Measurements from ENCODE around the gene HIPK4. TPM values are rescaled to one million over a fixed set of nuclear protein-coding genes. Genes with fewer than 3 reads are reported as not detected.

Gene HIPK4
- total and polyA plus RNA-seq, 9 of the 15 experiments (the other 6 are each of a cell fraction or from before 2014, with no cell fraction given): 0.06 to 0.09 TPM; not detected in 7

- TF ChIP-seq ZNF507 (tag; conservative IDR thresholded peaks at IDR 0.05) (no peak), ZFP30 (CRISPR knock-in tag; IDR thresholded peaks at IDR 0.05; ENCODE audit: borderline replicate concordance) (no peak), HDGF (IDR thresholded peaks at IDR 0.05) (no peak), HDAC6 (IDR thresholded peaks at IDR 0.05; ENCODE audit: low read depth, low read length) (no peak), SMAD1 (IDR thresholded peaks at IDR 0.05; ENCODE audit: low read depth, low read length, partially characterized antibody) (peak; percentile 78), PRPF4 (IDR thresholded peaks at IDR 0.05; ENCODE audit: insufficient read depth, low read depth, low read length, poor library complexity, severe bottlenecking) (no peak), KLF13 (tag; IDR thresholded peaks at IDR 0.05; ENCODE audit: borderline replicate concordance, low read depth) (peak; percentile 90), ZNF609 (CRISPR knock-in tag; IDR thresholded peaks at IDR 0.05; ENCODE audit: borderline replicate concordance) (no peak), RBFOX2 (IDR thresholded peaks at IDR 0.05; ENCODE audit: low read depth, low read length) (peak; percentile 99), PML (IDR thresholded peaks at IDR 0.05; ENCODE audit: low read length) (peak; percentile 71; the same call in 1 of the 2 replicates), RFX1 (IDR thresholded peaks at IDR 0.05) (no peak; the same call in 1 of the 2 replicates), PHTF2 (CRISPR knock-in tag; IDR thresholded peaks at IDR 0.05) (no peak), CXXC5 (CRISPR knock-in tag; IDR thresholded peaks at IDR 0.05) (peak; percentile 82), MAFF (IDR thresholded peaks at IDR 0.05; ENCODE audit: low read length) (no peak), ZC3H11A (IDR thresholded peaks at IDR 0.05; ENCODE audit: low read depth, low read length) (no peak), GTF2A2 (tag; IDR thresholded peaks at IDR 0.05) (no peak), POU5F1 (IDR thresholded peaks at IDR 0.05; ENCODE audit: borderline replicate concordance, low read depth, low read length, partially characterized antibody) (no peak), PPARD (CRISPR knock-in tag; IDR thresholded peaks at IDR 0.05) (no peak), E2F1 (CRISPR knock-in tag; IDR thresholded peaks at IDR 0.05) (peak; percentile 75)
These were observed 35.7 kb upstream of the HIPK4 start, which contains the start of gene SERTAD1 (continued) for GRCh38 chr19:40425450-40426287.

All from K562 (cell line).